HEK293 (cell line): ENCODE measurements around the gene ATP8B4.

Experiments used
- CTCF ChIA-PET: fragments of 350-600 bp; formaldehyde crosslinking; extraction: SDS; loops from one replicate; lab custom pipeline; 2021; ENCODE audit warnings: antibody characterized with exemption; lab: Yijun Ruan, JAX
- POLR2A ChIA-PET: fragments of 300-600 bp; formaldehyde crosslinking; extraction: SDS; loops from one replicate; lab custom pipeline; 2020; ENCODE audit warnings: antibody characterized with exemption, inconsistent platforms; lab: Yijun Ruan, JAX
- H3K27ac ChIP-seq: fragments of 200-500 bp; sonication (Bioruptor generic); 2 replicates; pipeline ENCODE4 v1.5.1; 2014; ENCODE audit warnings: low read depth, low read length, control low read depth, inconsistent platforms; ENCODE audit errors: extremely low read depth
- H3K36me3 ChIP-seq, 2 experiments: fragments of 200-500 bp in 1 of 2; sonication (Bioruptor generic) in 1 of 2; 1 replicate in 1 of 2; 2 replicates in 1 of 2; pipeline ENCODE4 v1.5.1; 2014 to 2017; ENCODE audit warnings: inconsistent platforms in 2 of 2, low read length in 2 of 2; ENCODE audit not compliant: control insufficient read depth in 2 of 2, insufficient read depth in 1 of 2
- H3K4me1 ChIP-seq: fragments of 200-500 bp; sonication (Bioruptor generic); 2 replicates; pipeline ENCODE4 v1.5.1; 2014; ENCODE audit warnings: mild to moderate bottlenecking, low read length, inconsistent platforms; ENCODE audit not compliant: control insufficient read depth, insufficient read depth
- H3K4me3 ChIP-seq: 2 replicates; pipeline ENCODE4 v1.5.1; 2011; ENCODE audit warnings: low read depth, mild to moderate bottlenecking, control low read depth, low read length, moderate library complexity
- H3K9me3 ChIP-seq: fragments of 200-500 bp; sonication (Bioruptor generic); 2 replicates; pipeline ENCODE4 v1.5.1; 2014; ENCODE audit warnings: low read depth, low read length, inconsistent platforms; ENCODE audit not compliant: control insufficient read depth, insufficient read depth
- GLI4 ChIP-seq: fragments of 450-650 bp; formaldehyde crosslinking; IDR thresholded peaks from 2 replicates; pipeline ENCODE4 v1.5.1; 2016; ENCODE audit warnings: missing biosample characterization, missing genetic modification characterization
- ZBTB10 ChIP-seq: fragments of 450-650 bp; formaldehyde crosslinking; IDR thresholded peaks from 2 replicates; pipeline ENCODE4 v1.5.1; 2016; ENCODE audit warnings: missing biosample characterization, missing genetic modification characterization
- ZBTB20 ChIP-seq: fragments of 450-650 bp; formaldehyde crosslinking; IDR thresholded peaks from 2 replicates; pipeline ENCODE4 v1.5.1; 2016; ENCODE audit warnings: missing biosample characterization, missing genetic modification characterization
- ZFP37 ChIP-seq: fragments of 450-650 bp; formaldehyde crosslinking; IDR thresholded peaks from 2 replicates; pipeline ENCODE4 v1.5.1; 2016; ENCODE audit warnings: missing biosample characterization, missing genetic modification characterization
- ZFP69B ChIP-seq: fragments of 450-650 bp; formaldehyde crosslinking; IDR thresholded peaks from 2 replicates; pipeline ENCODE4 v1.5.1; 2016; ENCODE audit warnings: missing biosample characterization, missing genetic modification characterization
- ZNF138 ChIP-seq: fragments of 450-650 bp; formaldehyde crosslinking; IDR thresholded peaks from 2 replicates; pipeline ENCODE4 v1.5.1; 2016; ENCODE audit warnings: missing biosample characterization, missing genetic modification characterization, borderline replicate concordance
- ZNF169 ChIP-seq: fragments of 450-650 bp; formaldehyde crosslinking; IDR thresholded peaks from 2 replicates; pipeline ENCODE4 v1.5.1; 2016; ENCODE audit warnings: missing biosample characterization, missing genetic modification characterization
- ZNF174 ChIP-seq: fragments of 450-650 bp; formaldehyde crosslinking; IDR thresholded peaks from 2 replicates; pipeline ENCODE4 v1.5.0; 2017; ENCODE audit warnings: missing biosample characterization, mild to moderate bottlenecking, missing genetic modification characterization
- ZNF23 ChIP-seq: fragments of 450-650 bp; formaldehyde crosslinking; IDR thresholded peaks from 2 replicates; pipeline ENCODE4 v1.5.1; 2016; ENCODE audit warnings: missing biosample characterization, missing genetic modification characterization, borderline replicate concordance
- ZNF24 ChIP-seq: fragments of 450-650 bp; formaldehyde crosslinking; IDR thresholded peaks from 2 replicates; pipeline ENCODE4 v1.5.1; 2016; ENCODE audit warnings: missing biosample characterization, missing genetic modification characterization
- ZNF280D ChIP-seq: fragments of 450-650 bp; formaldehyde crosslinking; IDR thresholded peaks from 2 replicates; pipeline ENCODE4 v1.5.1; 2016; ENCODE audit warnings: missing biosample characterization, missing genetic modification characterization
- ZNF354C ChIP-seq: fragments of 450-650 bp; formaldehyde crosslinking; IDR thresholded peaks from 2 replicates; pipeline ENCODE4 v1.5.1; 2016; ENCODE audit warnings: missing biosample characterization, missing genetic modification characterization, low read depth, borderline replicate concordance
- ZNF391 ChIP-seq: fragments of 450-650 bp; formaldehyde crosslinking; IDR thresholded peaks from 2 replicates; pipeline ENCODE4 v1.5.1; 2016; ENCODE audit warnings: low read depth, missing biosample characterization, missing genetic modification characterization, borderline replicate concordance
- ZNF404 ChIP-seq: fragments of 450-650 bp; formaldehyde crosslinking; IDR thresholded peaks from 2 replicates; pipeline ENCODE4 v1.5.1; 2017; ENCODE audit warnings: missing biosample characterization, missing genetic modification characterization
- ZNF488 ChIP-seq: fragments of 450-650 bp; formaldehyde crosslinking; IDR thresholded peaks from 2 replicates; pipeline ENCODE4 v1.5.1; 2016; ENCODE audit warnings: missing biosample characterization, missing genetic modification characterization
- ZNF510 ChIP-seq: fragments of 450-650 bp; formaldehyde crosslinking; IDR thresholded peaks from 2 replicates; pipeline ENCODE4 v1.5.1; 2018; ENCODE audit warnings: mild to moderate bottlenecking, missing genetic modification characterization, missing biosample characterization; ENCODE audit not compliant: insufficient replicate concordance
- ZNF544 ChIP-seq: fragments of 450-650 bp; formaldehyde crosslinking; IDR thresholded peaks from 2 replicates; pipeline ENCODE4 v1.5.0; 2017; ENCODE audit warnings: missing biosample characterization, missing genetic modification characterization
- ZNF701 ChIP-seq: fragments of 450-650 bp; formaldehyde crosslinking; IDR thresholded peaks from 2 replicates; pipeline ENCODE4 v1.5.1; 2016; ENCODE audit warnings: missing biosample characterization, missing genetic modification characterization
- ZNF776 ChIP-seq: fragments of 450-650 bp; formaldehyde crosslinking; IDR thresholded peaks from 2 replicates; pipeline ENCODE4 v1.5.0; 2017; ENCODE audit warnings: missing biosample characterization, missing genetic modification characterization, borderline replicate concordance
- ZNF843 ChIP-seq: fragments of 450-650 bp; formaldehyde crosslinking; IDR thresholded peaks from 2 replicates; pipeline ENCODE4 v1.5.1; 2016; ENCODE audit warnings: missing biosample characterization, missing genetic modification characterization
- ZSCAN30 ChIP-seq: fragments of 450-650 bp; IDR thresholded peaks from 2 replicates; pipeline ENCODE4 v1.5.1; 2018; ENCODE audit warnings: missing biosample characterization, mild to moderate bottlenecking, missing genetic modification characterization, moderate library complexity
- ZXDB ChIP-seq: fragments of 450-650 bp; formaldehyde crosslinking; IDR thresholded peaks from 2 replicates; pipeline ENCODE4 v1.5.1; 2016; ENCODE audit warnings: missing biosample characterization, missing genetic modification characterization
- TF ChIP-seq, protein P1 (sequence below): fragments of 450-650 bp; formaldehyde crosslinking; IDR thresholded peaks from 2 replicates; pipeline ENCODE4 v1.5.1; 2017; ENCODE audit warnings: missing biosample characterization, missing genetic modification characterization
- TF ChIP-seq, protein P2 (sequence below): fragments of 450-650 bp; formaldehyde crosslinking; IDR thresholded peaks from 2 replicates; pipeline ENCODE4 v1.5.1; 2016; ENCODE audit warnings: missing biosample characterization, missing genetic modification characterization
- TF ChIP-seq, protein P3 (sequence below): fragments of 450-650 bp; formaldehyde crosslinking; IDR thresholded peaks from 2 replicates; pipeline ENCODE4 v1.5.1; 2017; ENCODE audit warnings: missing biosample characterization, missing genetic modification characterization

The ATP8B4 gene

GRCh38 chr15:50016951-50017350 is 102.1 kb downstream of the ATP8B4 start:
- TF ChIP-seq GLI4 (tag by site-specific recombination), result no peak
- no peak for TF ChIP-seq ZNF510
- no peak for TF ChIP-seq ZNF280D (tag by site-specific recombination)
- no peak for TF ChIP-seq ZNF138
- TF ChIP-seq ZBTB10 (tag by site-specific recombination), result no peak
- TF ChIP-seq ZNF404 (tag by site-specific recombination), result no peak
- no peak for TF ChIP-seq ZNF174
- no peak for TF ChIP-seq ZFP69B (tag by site-specific recombination)
- Histone ChIP-seq H3K4me3 (no peak overlapping the region), H3K9me3 (no peaks in the 10 kb centered on the region), H3K27ac (no peak overlapping the region), H3K36me3 (no peaks in the 10 kb centered on the region), H3K4me1 (no peaks in the 10 kb centered on the region)
- CTCF ChIA-PET, result no interaction called here
- POLR2A ChIA-PET, result no interaction called here

GRCh38 chr15:50012790-50013189 is 106.2 kb downstream of the ATP8B4 start:
- Histone ChIP-seq H3K36me3 (no peaks in the 10 kb centered on the region), H3K27ac (no peak overlapping the region), H3K4me3 (no peak overlapping the region), H3K4me1 (no peaks in the 10 kb centered on the region), H3K9me3 (no peaks in the 10 kb centered on the region)
- POLR2A ChIA-PET, result no interaction called here
- CTCF ChIA-PET, result interaction anchor here (2.0 kb wide), 1 partner anchor 9 kb away, joined by 5 read pairs; no protein-coding TSS in a partner anchor
- TF ChIP-seq ZNF488 (tag by site-specific recombination) (no peak), ZNF169 (no peak), ZNF354C (tag by site-specific recombination) (no peak), ZSCAN30 (tag by site-specific recombination) (no peak), ZNF843 (tag by site-specific recombination) (no peak), ZXDB (tag by site-specific recombination) (no peak), ZNF776 (tag by site-specific recombination) (no peak), ZNF391 (no peak), ZNF24 (tag by site-specific recombination) (no peak), ZNF544 (tag by site-specific recombination) (no peak), ZFP37 (tag by site-specific recombination) (no peak), ZNF701 (tag by site-specific recombination) (no peak), ZNF23 (tag by site-specific recombination) (no peak), ZBTB20 (tag by site-specific recombination) (no peak)
- TF ChIP-seq, protein P1, sequence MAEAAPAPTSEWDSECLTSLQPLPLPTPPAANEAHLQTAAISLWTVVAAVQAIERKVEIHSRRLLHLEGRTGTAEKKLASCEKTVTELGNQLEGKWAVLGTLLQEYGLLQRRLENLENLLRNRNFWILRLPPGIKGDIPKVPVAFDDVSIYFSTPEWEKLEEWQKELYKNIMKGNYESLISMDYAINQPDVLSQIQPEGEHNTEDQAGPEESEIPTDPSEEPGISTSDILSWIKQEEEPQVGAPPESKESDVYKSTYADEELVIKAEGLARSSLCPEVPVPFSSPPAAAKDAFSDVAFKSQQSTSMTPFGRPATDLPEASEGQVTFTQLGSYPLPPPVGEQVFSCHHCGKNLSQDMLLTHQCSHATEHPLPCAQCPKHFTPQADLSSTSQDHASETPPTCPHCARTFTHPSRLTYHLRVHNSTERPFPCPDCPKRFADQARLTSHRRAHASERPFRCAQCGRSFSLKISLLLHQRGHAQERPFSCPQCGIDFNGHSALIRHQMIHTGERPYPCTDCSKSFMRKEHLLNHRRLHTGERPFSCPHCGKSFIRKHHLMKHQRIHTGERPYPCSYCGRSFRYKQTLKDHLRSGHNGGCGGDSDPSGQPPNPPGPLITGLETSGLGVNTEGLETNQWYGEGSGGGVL (tag by site-specific recombination), result no peak
- TF ChIP-seq, protein P2, sequence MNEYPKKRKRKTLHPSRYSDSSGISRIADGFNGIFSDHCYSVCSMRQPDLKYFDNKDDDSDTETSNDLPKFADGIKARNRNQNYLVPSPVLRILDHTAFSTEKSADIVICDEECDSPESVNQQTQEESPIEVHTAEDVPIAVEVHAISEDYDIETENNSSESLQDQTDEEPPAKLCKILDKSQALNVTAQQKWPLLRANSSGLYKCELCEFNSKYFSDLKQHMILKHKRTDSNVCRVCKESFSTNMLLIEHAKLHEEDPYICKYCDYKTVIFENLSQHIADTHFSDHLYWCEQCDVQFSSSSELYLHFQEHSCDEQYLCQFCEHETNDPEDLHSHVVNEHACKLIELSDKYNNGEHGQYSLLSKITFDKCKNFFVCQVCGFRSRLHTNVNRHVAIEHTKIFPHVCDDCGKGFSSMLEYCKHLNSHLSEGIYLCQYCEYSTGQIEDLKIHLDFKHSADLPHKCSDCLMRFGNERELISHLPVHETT (tag by site-specific recombination), result no peak
- TF ChIP-seq, protein P3, sequence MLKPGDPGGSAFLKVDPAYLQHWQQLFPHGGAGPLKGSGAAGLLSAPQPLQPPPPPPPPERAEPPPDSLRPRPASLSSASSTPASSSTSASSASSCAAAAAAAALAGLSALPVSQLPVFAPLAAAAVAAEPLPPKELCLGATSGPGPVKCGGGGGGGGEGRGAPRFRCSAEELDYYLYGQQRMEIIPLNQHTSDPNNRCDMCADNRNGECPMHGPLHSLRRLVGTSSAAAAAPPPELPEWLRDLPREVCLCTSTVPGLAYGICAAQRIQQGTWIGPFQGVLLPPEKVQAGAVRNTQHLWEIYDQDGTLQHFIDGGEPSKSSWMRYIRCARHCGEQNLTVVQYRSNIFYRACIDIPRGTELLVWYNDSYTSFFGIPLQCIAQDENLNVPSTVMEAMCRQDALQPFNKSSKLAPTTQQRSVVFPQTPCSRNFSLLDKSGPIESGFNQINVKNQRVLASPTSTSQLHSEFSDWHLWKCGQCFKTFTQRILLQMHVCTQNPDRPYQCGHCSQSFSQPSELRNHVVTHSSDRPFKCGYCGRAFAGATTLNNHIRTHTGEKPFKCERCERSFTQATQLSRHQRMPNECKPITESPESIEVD (tag by site-specific recombination), result no peak
